ENCODE measurements around the gene OXGR1.

Gene OXGR1

DNA sequence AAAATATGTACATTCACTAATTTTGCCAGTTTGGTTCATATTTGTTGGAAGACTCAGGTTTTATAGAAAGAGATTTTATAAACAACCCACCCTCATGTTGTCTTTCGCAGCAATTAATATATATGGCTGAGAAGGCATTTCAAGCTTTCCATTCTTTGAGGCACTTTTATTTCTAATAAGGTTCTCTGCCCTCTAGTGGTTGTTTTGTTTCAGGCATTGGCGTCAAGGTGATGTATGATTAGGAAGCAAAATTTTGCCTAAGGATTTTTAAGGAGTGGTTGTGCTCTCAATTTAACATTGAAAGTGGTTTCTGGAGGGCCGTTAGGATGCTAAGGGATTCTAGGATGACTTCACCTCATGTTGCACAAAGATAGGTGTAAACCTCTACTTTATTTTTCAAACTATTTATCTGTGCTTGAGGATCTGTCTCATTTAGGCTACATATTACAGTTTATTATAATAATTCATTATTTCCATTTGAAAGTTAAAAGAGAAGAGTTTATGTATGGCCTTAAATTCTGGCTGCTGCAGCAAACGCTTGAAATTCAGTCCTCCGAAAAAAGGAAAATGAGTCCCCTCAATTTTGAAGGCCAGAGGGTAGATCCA lies 35.9 kb downstream of the OXGR1 start:
- DNase-seq, result no peak

DNA sequence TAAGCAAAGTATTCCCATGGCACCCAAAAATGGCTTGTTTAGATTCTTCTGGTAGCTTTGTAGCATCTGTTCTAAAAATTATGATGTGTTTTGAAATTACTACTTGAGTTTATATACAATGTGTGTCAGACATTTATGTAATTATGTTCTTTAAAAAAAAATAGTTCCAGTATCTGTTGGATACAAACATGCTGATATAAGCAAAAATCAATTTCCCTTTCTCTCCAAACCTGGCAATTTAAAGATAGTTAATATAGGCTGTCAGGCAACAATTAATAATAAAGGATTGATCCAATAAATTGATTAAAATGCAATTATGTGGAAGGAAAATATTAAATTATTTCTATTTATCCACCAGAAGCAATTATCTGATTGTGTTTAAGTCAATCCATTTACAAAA lies 41.7 kb downstream of the OXGR1 start:
- DNase-seq, result no peak

DNA sequence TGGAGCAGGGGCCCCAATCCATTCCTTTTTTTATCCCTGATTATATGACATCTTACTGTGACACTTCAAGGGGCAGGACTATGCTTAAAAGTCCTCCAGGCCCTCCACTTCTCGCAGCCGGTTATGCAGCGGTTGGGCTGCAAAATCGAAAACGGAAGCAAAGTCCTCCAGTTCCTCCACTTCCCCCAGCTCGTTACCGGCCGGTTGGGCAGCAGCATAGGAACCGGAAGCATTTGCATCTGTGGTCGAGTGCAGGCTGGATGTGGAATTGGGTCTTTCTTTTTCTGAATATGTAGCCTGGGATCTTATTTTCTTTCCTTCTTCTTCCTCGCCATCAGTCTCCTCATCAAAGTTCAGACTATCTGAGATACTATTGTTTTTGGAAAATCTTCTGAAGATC lies 46.1 kb downstream of the OXGR1 start:
- no peak for DNase-seq

DNA sequence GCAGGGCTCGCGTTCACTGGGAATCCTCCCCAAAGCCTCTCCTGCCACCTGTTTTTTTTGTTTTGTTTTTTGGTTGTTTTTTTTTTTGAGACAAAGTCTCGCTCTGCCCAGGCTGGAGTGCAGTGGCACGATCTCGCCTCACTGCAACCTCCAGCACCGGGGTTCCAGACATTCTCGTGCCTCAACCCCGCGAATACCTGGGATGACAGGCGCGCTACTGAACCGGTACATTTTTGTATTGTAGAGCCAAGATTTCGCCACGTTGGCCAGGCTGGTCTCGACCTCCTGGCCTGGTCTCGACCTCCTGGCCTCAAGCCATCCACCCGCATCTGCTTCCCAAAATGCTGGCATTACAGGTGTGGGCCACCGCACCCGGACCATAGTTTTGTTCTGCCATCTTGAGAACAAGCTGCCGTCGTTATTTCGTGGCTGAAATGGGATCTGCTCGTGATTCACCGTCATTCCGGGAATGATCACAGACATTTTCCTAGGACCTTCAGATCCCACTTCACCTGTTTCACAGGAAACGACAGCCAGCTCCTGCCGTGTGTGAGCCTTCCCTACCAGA lies 46.8 kb downstream of the OXGR1 start:
- DNase-seq, result no peak

DNA sequence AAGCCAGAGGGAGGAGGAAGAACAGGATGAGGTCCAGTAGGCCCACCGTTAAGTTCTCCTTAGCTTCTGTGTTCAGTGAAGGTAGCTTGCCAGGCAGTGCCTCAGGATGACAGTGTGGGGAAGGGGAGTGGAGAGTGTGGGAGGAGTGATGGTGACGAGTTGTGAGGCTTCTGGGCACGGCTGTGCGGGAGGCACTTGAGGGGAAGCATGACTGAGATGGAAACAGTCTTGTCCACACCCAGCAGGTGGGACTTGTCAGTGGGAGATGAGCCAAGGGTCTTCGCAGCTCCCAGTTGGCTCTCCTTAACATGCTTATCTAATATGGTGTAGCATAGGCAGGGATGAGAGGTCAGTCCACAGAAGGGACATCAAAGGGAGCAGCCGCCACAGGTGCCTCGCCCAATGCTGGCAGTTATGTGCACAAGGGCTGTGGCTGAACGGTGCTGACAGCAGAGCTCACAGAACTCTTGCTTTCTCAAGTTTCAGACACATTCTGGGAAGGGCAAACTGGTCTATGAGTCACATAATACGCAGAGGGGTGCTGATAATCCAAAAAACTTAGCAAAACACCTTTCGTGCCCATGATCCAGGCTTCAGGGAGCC lies 47.5 kb downstream of the OXGR1 start:
- no peak for DNase-seq

DNA sequence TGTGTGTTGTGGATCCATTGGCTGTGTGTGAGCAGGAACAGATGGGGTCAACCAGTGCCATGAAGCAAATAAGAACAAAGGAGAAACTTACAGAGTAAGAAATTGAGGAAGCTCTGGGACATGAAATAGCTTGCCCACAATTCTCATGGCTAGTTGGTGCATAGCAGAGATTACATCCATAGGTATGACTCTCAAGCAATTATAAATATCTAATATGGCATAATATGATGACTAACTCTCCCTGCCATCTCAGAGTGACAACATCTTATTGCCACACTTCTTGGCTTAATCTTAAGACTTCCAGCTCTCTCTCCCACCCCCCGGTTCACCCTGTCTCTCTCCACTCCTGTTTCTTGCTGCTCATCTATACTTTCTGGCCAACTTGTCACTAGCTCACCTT lies 53.3 kb downstream of the OXGR1 start:
- DNase-seq, result no peak

DNA sequence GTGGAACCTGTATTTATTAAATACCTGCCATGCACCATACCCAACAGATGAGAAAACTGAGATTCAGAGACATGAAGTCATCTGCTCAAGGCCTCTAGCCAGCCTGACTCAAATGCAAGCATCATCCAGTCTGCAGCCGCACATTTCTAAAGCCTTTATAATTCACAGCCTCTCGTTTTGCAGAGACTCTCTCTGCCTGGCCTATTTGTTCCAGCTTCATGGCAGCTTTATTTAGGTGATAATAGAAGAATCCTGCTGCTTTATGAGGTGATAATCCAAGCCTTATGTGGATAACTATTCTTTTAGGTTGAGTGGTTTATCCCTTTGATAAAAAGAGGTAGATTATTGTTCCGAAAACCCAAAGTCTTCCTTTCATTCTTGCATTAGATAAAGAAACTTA lies 58.4 kb downstream of the OXGR1 start:
- no peak for DNase-seq
